Activated CD4-positive, alpha-beta T cell treated with anti-CD3 and anti-CD28 coated beads for 36 hours (primary cell): ENCODE data around the gene NDEL1. TPM values are rescaled to one million over a fixed set of nuclear protein-coding genes. Genes with fewer than 3 reads are reported as not detected.

ENCODE experiments used
- ATAC-seq: fragments of 200-7000 bp; cut with Tn5 transposase; one replicate; pipeline ENCODE4 v1.10.0; 2021; ENCODE audit warnings: mild to moderate bottlenecking, moderate library complexity
- CTCF ChIA-PET: fragments of 350-600 bp; sonication (Branson Sonifier 250); formaldehyde crosslinking; loops from one replicate; lab custom pipeline; 2021; ENCODE audit warnings: antibody characterized with exemption; lab: Charles Lee
- POLR2A ChIA-PET: fragments of 350-600 bp; sonication (Branson Sonifier 250); formaldehyde crosslinking; loops from one replicate; lab custom pipeline; 2021; ENCODE audit warnings: antibody characterized with exemption, inconsistent platforms; lab: Charles Lee
- DNase-seq: peaks from one replicate; pipeline ENCODE4 v3.0.0-alpha.2; 2020
- H3K27ac Mint-ChIP-seq: one replicate; pipeline ENCODE4 v1.8.0; 2021; ENCODE audit warnings: mixed read lengths
- H3K27me3 Mint-ChIP-seq: one replicate; pipeline ENCODE4 v1.8.0; 2021; ENCODE audit warnings: mixed read lengths
- H3K36me3 Mint-ChIP-seq: one replicate; pipeline ENCODE4 v1.8.0; 2021; ENCODE audit warnings: low read depth, mixed read lengths
- H3K4me1 Mint-ChIP-seq: one replicate; pipeline ENCODE4 v1.8.0; 2021; ENCODE audit warnings: mixed read lengths
- H3K4me3 Mint-ChIP-seq: one replicate; pipeline ENCODE4 v1.8.0; 2021; ENCODE audit warnings: mild to moderate bottlenecking, moderate library complexity, mixed read lengths
- H3K9me3 Mint-ChIP-seq: one replicate; pipeline ENCODE4 v1.8.0; 2021; ENCODE audit warnings: low read depth, mixed read lengths
- intact Hi-C, 2 experiments: fragments of 100-400 bp; cut with DNase I in 1 of 2; cut with micrococcal nuclease in 1 of 2; formaldehyde crosslinking; loops; one replicate each; pipeline versions ENCODE4 v1.14.2 to v1.15.1; 2022 to 2024; cut with DNase I, micrococcal nuclease
- total RNA-seq, 2 experiments: library from RNA; stranded (reverse); gene quantifications; one replicate each; pipeline ENCODE4 v1.2.3, GENCODE V29; 2021

Gene NDEL1
- total RNA-seq, 2 experiments from 2014 or later = 51.9 to 58.6 TPM

- ChIA-PET POLR2A (no interaction called here), CTCF (no interaction called here)
- H3K4me1 Mint-ChIP-seq = peaks cover 14% of the 10 kb centered on the region
- intact Hi-C loops = no loop called here
- no peaks in the 10 kb centered on the region for H3K9me3 Mint-ChIP-seq
- no peak for DNase-seq
- no peak for ATAC-seq
- no peak overlapping the region for H3K4me3 Mint-ChIP-seq
- peak overlapping the region; percentile 10 for H3K27ac Mint-ChIP-seq
- H3K36me3 Mint-ChIP-seq = peaks cover 55% of the 10 kb centered on the region
- no peaks in the 10 kb centered on the region for H3K27me3 Mint-ChIP-seq
Observed at GRCh38 chr17:8455665-8456209, 20.1 kb downstream of the NDEL1 start.

GRCh38 chr17:8458128-8458527 lies 22.4 kb downstream of the NDEL1 start:
- ChIA-PET POLR2A (interaction anchor here (0.9 kb wide), 1 partner anchor 19 kb away, joined by 3 read pairs; no protein-coding TSS in a partner anchor), CTCF (no interaction called here)
- peaks cover 18% of the 10 kb centered on the region for H3K4me1 Mint-ChIP-seq

GRCh38 chr17:8459107-8459506 lies 23.4 kb downstream of the NDEL1 start:
- intact Hi-C loops = no loop called here
- ChIA-PET CTCF (no interaction called here), POLR2A (interaction anchor here (0.9 kb wide), 1 partner anchor 18 kb away, joined by 3 read pairs; no protein-coding TSS in a partner anchor)
- DNase-seq (no peak), ATAC-seq (no peak)
- Mint-ChIP-seq H3K27me3 (no peaks in the 10 kb centered on the region), H3K4me3 (no peak overlapping the region), H3K9me3 (no peaks in the 10 kb centered on the region), H3K4me1 (peaks cover 23% of the 10 kb centered on the region), H3K36me3 (peaks cover 42% of the 10 kb centered on the region), H3K27ac (no peak overlapping the region)

More at GRCh38 chr17:8458128-8458527, 22.4 kb downstream of the NDEL1 start:
- intact Hi-C loops = no loop called here
- Mint-ChIP-seq H3K27ac (peak overlapping the region; percentile 10), H3K27me3 (no peaks in the 10 kb centered on the region), H3K9me3 (no peaks in the 10 kb centered on the region), H3K36me3 (peaks cover 45% of the 10 kb centered on the region), H3K4me3 (no peak overlapping the region)
- ATAC-seq = peak; percentile 26
- DNase-seq = no peak

- CTCF ChIA-PET = no interaction called here
Observed at GRCh38 chr17:8459831-8460230, 24.1 kb downstream of the NDEL1 start.

GRCh38 chr17:8462564-8462963 lies 26.9 kb downstream of the NDEL1 start:
- H3K36me3 Mint-ChIP-seq = peaks cover 24% of the 10 kb centered on the region

More at GRCh38 chr17:8459831-8460230, 24.1 kb downstream of the NDEL1 start:
- no peak overlapping the region for H3K4me3 Mint-ChIP-seq
- H3K4me1 Mint-ChIP-seq = peaks cover 23% of the 10 kb centered on the region
- peaks cover 38% of the 10 kb centered on the region for H3K36me3 Mint-ChIP-seq
- H3K27me3 Mint-ChIP-seq = no peaks in the 10 kb centered on the region
- intact Hi-C loops = no loop called here
- DNase-seq (no peak), ATAC-seq (no peak)
- POLR2A ChIA-PET = no interaction called here
- H3K27ac Mint-ChIP-seq = no peak overlapping the region
- no peaks in the 10 kb centered on the region for H3K9me3 Mint-ChIP-seq

GRCh38 chr17:8463099-8463498 lies 27.4 kb downstream of the NDEL1 start:
- no peak for ATAC-seq
- Mint-ChIP-seq H3K4me1 (peaks cover 14% of the 10 kb centered on the region), H3K36me3 (peaks cover 25% of the 10 kb centered on the region), H3K9me3 (no peaks in the 10 kb centered on the region), H3K27ac (no peak overlapping the region), H3K27me3 (no peaks in the 10 kb centered on the region), H3K4me3 (no peak overlapping the region)
- ChIA-PET CTCF (no interaction called here), POLR2A (no interaction called here)
- DNase-seq = no peak
- intact Hi-C loops = no loop called here

More at GRCh38 chr17:8462564-8462963, 26.9 kb downstream of the NDEL1 start:
- no peaks in the 10 kb centered on the region for H3K27me3 Mint-ChIP-seq
- no peaks in the 10 kb centered on the region for H3K9me3 Mint-ChIP-seq
- intact Hi-C loops = no loop called here
- ATAC-seq = no peak
- ChIA-PET POLR2A (no interaction called here), CTCF (no interaction called here)
- H3K27ac Mint-ChIP-seq = no peak overlapping the region
- DNase-seq = no peak
- H3K4me1 Mint-ChIP-seq = peaks cover 17% of the 10 kb centered on the region
- no peak overlapping the region for H3K4me3 Mint-ChIP-seq

- CTCF ChIA-PET = interaction anchor here (0.6 kb wide), 1 partner anchor 58 kb away, joined by 3 read pairs; no protein-coding TSS in a partner anchor
- no peak overlapping the region for H3K27ac Mint-ChIP-seq
- intact Hi-C loops = no loop called here
- POLR2A ChIA-PET = no interaction called here
- no peak for DNase-seq
- no peaks in the 10 kb centered on the region for H3K9me3 Mint-ChIP-seq
- H3K27me3 Mint-ChIP-seq = no peaks in the 10 kb centered on the region
- H3K4me3 Mint-ChIP-seq = no peak overlapping the region
- peaks cover 10% of the 10 kb centered on the region for H3K4me1 Mint-ChIP-seq
- no peak for ATAC-seq
- peaks cover 18% of the 10 kb centered on the region for H3K36me3 Mint-ChIP-seq
Observed at GRCh38 chr17:8464941-8465340, 29.3 kb downstream of the NDEL1 start.

GRCh38 chr17:8465356-8465755 lies 29.7 kb downstream of the NDEL1 start:
- POLR2A ChIA-PET = no interaction called here
- ATAC-seq (no peak), DNase-seq (no peak)
- Mint-ChIP-seq H3K4me1 (peaks cover 10% of the 10 kb centered on the region), H3K9me3 (no peaks in the 10 kb centered on the region), H3K4me3 (no peak overlapping the region), H3K27ac (no peak overlapping the region), H3K36me3 (peaks cover 16% of the 10 kb centered on the region), H3K27me3 (no peaks in the 10 kb centered on the region)
- CTCF ChIA-PET = interaction anchor here (0.6 kb wide), 1 partner anchor 57 kb away, joined by 3 read pairs; no protein-coding TSS in a partner anchor
- intact Hi-C loops = no loop called here

GRCh38 chr17:8465759-8466158 lies 30.1 kb downstream of the NDEL1 start:
- ChIA-PET CTCF (no interaction called here), POLR2A (no interaction called here)
- no peaks in the 10 kb centered on the region for H3K9me3 Mint-ChIP-seq
- intact Hi-C loops = no loop called here
- DNase-seq = no peak
- no peak overlapping the region for H3K27ac Mint-ChIP-seq
- no peak for ATAC-seq
- peaks cover 16% of the 10 kb centered on the region for H3K36me3 Mint-ChIP-seq
- H3K27me3 Mint-ChIP-seq = no peaks in the 10 kb centered on the region
- H3K4me3 Mint-ChIP-seq = no peak overlapping the region
- peaks cover 10% of the 10 kb centered on the region for H3K4me1 Mint-ChIP-seq

- no peak overlapping the region for H3K27ac Mint-ChIP-seq
- peaks cover 17% of the 10 kb centered on the region for H3K36me3 Mint-ChIP-seq
- ATAC-seq = no peak
- intact Hi-C loops = no loop called here
- no peaks in the 10 kb centered on the region for H3K27me3 Mint-ChIP-seq
- DNase-seq = no peak
- ChIA-PET POLR2A (no interaction called here), CTCF (no interaction called here)
- no peak overlapping the region for H3K4me3 Mint-ChIP-seq
- peaks cover 10% of the 10 kb centered on the region for H3K4me1 Mint-ChIP-seq
- H3K9me3 Mint-ChIP-seq = no peaks in the 10 kb centered on the region
Observed at GRCh38 chr17:8466456-8466855, 30.8 kb downstream of the NDEL1 start.

- intact Hi-C loops = no loop called here
- DNase-seq = no peak
- ChIA-PET POLR2A (no interaction called here), CTCF (no interaction called here)
- H3K4me3 Mint-ChIP-seq = no peak overlapping the region
- no peaks in the 10 kb centered on the region for H3K9me3 Mint-ChIP-seq
- H3K27ac Mint-ChIP-seq = no peak overlapping the region
- no peak for ATAC-seq
- H3K4me1 Mint-ChIP-seq = peaks cover 8% of the 10 kb centered on the region
- no peaks in the 10 kb centered on the region for H3K27me3 Mint-ChIP-seq
- H3K36me3 Mint-ChIP-seq = peaks cover 19% of the 10 kb centered on the region
Observed at GRCh38 chr17:8466873-8467272, 31.2 kb downstream of the NDEL1 start.

GRCh38 chr17:8467527-8467926 lies 31.8 kb downstream of the NDEL1 start:
- POLR2A ChIA-PET = no interaction called here
- no peak overlapping the region for H3K27ac Mint-ChIP-seq
- H3K9me3 Mint-ChIP-seq = no peaks in the 10 kb centered on the region
- no peaks in the 10 kb centered on the region for H3K27me3 Mint-ChIP-seq
- intact Hi-C loops = no loop called here
- H3K36me3 Mint-ChIP-seq = peaks cover 22% of the 10 kb centered on the region
- H3K4me3 Mint-ChIP-seq = no peak overlapping the region
- CTCF ChIA-PET = interaction anchor here (0.7 kb wide), 1 partner anchor 16 kb away, joined by 3 read pairs; no protein-coding TSS in a partner anchor
- ATAC-seq (no peak), DNase-seq (no peak)
- H3K4me1 Mint-ChIP-seq = peaks cover 8% of the 10 kb centered on the region
